Measurements from ENCODE around the gene KRTAP6-2. TPM values are rescaled to one million over a fixed set of nuclear protein-coding genes. Genes with fewer than 3 reads are reported as not detected.

KRTAP6-2 gene, protein sequence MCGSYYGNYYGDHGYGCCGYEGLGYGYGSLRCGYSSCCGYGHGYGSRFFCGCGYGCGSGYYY
- not detected for total RNA-seq

DNA sequence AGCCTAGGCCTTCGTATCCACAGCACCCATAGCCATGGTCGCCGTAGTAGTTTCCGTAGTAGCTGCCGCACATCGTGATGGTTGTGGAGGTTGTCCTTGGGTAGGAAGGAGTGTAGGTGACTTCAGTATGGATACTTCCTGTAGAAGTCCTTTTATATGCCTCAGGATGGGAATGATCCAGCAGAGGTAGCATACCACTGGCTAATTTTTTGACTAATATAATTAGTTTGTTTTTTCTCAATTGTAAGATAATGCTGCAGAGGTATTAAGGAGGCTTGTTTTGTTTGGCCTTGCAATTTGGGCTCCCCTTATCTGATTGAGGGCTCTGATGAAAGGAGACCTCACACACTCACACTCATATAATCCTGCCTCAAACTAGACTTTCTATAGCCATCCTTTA lies at the start of gene KRTAP6-2:
KRTAP6-2 (minus strand) TSS at position 101 of the 400 bp plus-strand sequence; CDS start at position 73, 28 bp downstream.
- CTCF ChIA-PET = no interaction called here
- POLR2A ChIA-PET = no interaction called here
- ATAC-seq (no peak), DNase-seq (no peak)
- Mint-ChIP-seq H3K27me3 (ENCODE audit: low read depth) (no peaks in the 10 kb centered on the region), H3K9me3 (ENCODE audit: insufficient read depth) (peaks cover 3% of the 10 kb centered on the region), H3K27ac (no peak within 1 kb of the TSS), H3K4me1 (ENCODE audit: low read depth) (no peaks in the 10 kb centered on the region), H3K36me3 (ENCODE audit: low read depth) (no peaks in the 10 kb centered on the region), H3K4me3 (no peak within 1 kb of the TSS)

DNA sequence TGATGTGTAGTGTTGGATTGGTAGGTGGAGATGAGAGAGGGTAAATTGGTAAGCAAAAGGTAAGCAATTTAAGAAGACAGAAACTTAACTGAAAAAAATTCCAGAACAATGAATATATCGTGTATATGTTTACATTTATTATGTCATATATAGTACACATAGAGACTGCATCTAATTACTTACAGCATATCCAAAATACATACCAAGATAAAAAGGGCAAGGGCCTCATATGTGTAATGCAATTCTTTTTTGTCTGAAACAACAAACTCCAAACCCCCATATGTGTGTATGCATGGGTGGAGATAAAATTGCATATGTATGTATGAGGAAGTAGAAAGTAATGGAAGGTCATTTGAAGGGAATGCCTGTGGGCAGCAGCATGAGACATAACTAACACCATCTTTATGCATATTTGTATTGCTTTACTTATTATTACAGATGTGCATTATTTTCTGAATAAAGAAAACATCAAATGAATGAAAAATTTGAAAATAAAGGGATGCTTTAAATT lies 48.3 kb upstream of the KRTAP6-2 start:
- no peak overlapping the region for H3K4me3 Mint-ChIP-seq
- H3K9me3 Mint-ChIP-seq (ENCODE audit: insufficient read depth) = no peaks in the 10 kb centered on the region
- H3K27ac Mint-ChIP-seq = no peak overlapping the region
- ATAC-seq (no peak), DNase-seq (no peak)
- H3K27me3 Mint-ChIP-seq (ENCODE audit: low read depth) = no peaks in the 10 kb centered on the region
- no peaks in the 10 kb centered on the region for H3K36me3 Mint-ChIP-seq (ENCODE audit: low read depth)
- POLR2A ChIA-PET = no interaction called here
- no peaks in the 10 kb centered on the region for H3K4me1 Mint-ChIP-seq (ENCODE audit: low read depth)
- CTCF ChIA-PET = no interaction called here

DNA sequence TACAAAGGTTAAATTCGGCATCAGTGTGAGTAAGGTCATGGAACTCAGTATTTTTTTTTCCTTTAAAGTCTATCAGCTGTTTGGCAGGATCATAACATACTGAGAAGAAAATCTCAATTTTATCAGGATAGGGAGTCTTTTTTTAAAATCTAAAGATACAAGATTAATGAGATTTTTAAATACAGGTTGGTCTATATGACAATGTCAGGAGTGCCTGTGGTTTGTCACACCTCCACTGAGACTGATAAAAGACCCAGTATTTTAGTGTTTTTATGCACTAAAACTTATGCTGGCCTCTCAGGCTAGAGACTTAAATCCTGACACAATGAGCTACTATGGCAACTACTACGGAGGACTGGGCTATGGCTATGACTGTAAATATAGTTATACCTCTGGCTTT lies 43.9 kb upstream of the KRTAP6-2 start, which contains the start of gene KRTAP20-3:
KRTAP20-3 (plus strand) TSS at position 301 of the 400 bp plus-strand sequence.
- no peak for DNase-seq
- Mint-ChIP-seq H3K36me3 (ENCODE audit: low read depth) (no peaks in the 10 kb centered on the region), H3K4me3 (no peak within 1 kb of the TSS), H3K4me1 (ENCODE audit: low read depth) (no peaks in the 10 kb centered on the region), H3K27me3 (ENCODE audit: low read depth) (no peaks in the 10 kb centered on the region), H3K9me3 (ENCODE audit: insufficient read depth) (no peaks in the 10 kb centered on the region), H3K27ac (no peak within 1 kb of the TSS)
- no peak for ATAC-seq
- ChIA-PET POLR2A (no interaction called here), CTCF (no interaction called here)

DNA sequence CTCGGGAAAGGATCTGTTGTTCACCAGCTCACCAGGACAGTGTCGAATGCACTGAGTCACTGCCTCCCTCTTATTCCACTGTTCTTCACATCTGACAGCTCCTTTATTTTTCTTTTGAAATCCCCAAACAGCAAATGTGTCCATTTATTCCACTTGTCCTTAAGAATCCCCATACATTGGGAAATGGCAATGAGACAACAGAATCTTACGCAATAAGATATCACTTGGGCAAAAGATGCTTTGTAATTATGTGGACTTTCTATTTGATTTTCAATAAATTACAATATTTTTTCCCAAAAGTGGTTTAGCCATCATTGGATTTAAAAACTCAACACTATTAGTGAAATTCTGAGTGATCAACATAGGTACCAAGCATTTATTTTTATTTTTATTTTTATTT lies 40.0 kb upstream of the KRTAP6-2 start:
- POLR2A ChIA-PET = no interaction called here
- no peaks in the 10 kb centered on the region for H3K27me3 Mint-ChIP-seq (ENCODE audit: low read depth)

DNA sequence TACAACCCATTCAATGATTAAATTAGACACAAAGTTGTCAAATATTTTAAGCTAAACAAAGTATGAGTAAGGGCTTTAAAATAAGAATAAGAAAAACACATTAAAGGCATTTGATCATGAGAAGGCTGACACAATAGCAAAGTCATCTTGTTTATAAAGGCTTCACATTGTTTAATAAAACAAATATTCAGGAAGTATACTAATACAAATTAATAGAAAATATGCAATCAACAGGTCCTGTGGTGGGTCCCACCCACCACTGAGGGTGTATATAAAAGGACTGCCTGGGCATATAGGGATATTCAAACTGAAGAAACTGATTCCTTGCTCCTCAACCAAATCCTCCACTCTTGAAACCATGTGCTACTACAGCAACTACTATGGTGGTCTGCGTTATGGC lies 36.2 kb upstream of the KRTAP6-2 start, which contains the start of gene KRTAP20-2:
KRTAP20-2 (plus strand) TSS at position 301 of the 400 bp plus-strand sequence; CDS start at position 359, 58 bp downstream.
- ATAC-seq (no peak), DNase-seq (no peak)
- Mint-ChIP-seq H3K27ac (no peak within 1 kb of the TSS), H3K27me3 (ENCODE audit: low read depth) (no peaks in the 10 kb centered on the region), H3K9me3 (ENCODE audit: insufficient read depth) (no peaks in the 10 kb centered on the region), H3K4me1 (ENCODE audit: low read depth) (no peaks in the 10 kb centered on the region), H3K36me3 (ENCODE audit: low read depth) (no peaks in the 10 kb centered on the region), H3K4me3 (no peak within 1 kb of the TSS)
- CTCF ChIA-PET = no interaction called here
- POLR2A ChIA-PET = no interaction called here

More for the DNA sequence above, 40.0 kb upstream of the KRTAP6-2 start:
- CTCF ChIA-PET = no interaction called here
- Mint-ChIP-seq H3K4me3 (no peak overlapping the region), H3K4me1 (ENCODE audit: low read depth) (no peaks in the 10 kb centered on the region), H3K9me3 (ENCODE audit: insufficient read depth) (no peaks in the 10 kb centered on the region), H3K36me3 (ENCODE audit: low read depth) (no peaks in the 10 kb centered on the region), H3K27ac (no peak overlapping the region)
- DNase-seq (no peak), ATAC-seq (no peak)

DNA sequence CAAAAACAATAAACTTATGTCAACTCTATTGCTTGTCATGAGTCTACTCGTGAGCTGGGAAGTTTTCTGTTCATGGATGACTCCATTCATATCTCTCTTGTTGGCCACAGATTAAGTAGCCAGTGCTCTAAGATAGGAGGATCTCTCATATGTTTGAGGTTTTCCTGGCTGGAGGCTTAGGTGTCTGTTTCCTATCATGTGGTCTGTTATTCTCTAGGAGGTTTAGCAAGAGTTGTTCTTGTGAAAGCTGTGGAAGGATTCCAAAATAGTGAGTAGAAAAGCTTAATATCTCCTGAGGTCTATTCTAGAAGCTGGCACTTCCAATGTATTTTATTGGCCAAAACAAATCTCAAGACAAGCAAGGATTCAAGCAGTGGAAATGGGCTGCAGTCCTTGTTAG lies 30.5 kb upstream of the KRTAP6-2 start:
- Mint-ChIP-seq H3K9me3 (ENCODE audit: insufficient read depth) (no peaks in the 10 kb centered on the region), H3K27me3 (ENCODE audit: low read depth) (no peaks in the 10 kb centered on the region), H3K27ac (no peak overlapping the region), H3K4me3 (no peak overlapping the region), H3K4me1 (ENCODE audit: low read depth) (no peaks in the 10 kb centered on the region), H3K36me3 (ENCODE audit: low read depth) (no peaks in the 10 kb centered on the region)
- ChIA-PET CTCF (no interaction called here), POLR2A (interaction anchor here (0.6 to 0.7 kb wide), 2 partner anchors 79 to 246 kb away, joined by 3 read pairs; no protein-coding TSS in a partner anchor)
- ATAC-seq (no peak), DNase-seq (no peak)

DNA sequence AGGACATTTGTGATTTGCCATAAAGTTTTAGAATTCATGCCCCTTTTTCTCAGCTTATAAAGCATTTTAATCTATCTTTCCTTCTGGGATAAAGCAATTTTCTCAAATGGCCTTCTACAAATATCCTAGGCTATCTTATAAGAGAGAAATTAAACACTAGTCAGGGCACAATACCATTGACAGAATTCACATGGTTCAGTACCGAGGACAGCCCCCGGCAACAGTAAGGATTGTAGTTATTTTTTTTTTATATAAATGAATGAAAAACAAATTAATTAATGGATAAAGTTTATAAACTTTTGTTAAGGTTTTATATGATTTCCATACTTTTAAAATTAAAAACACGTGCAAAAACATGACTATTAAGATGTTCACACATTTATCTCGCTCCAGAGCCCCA lies 29.4 kb upstream of the KRTAP6-2 start:
- no peak for ATAC-seq
- Mint-ChIP-seq H3K9me3 (ENCODE audit: insufficient read depth) (no peaks in the 10 kb centered on the region), H3K27me3 (ENCODE audit: low read depth) (no peaks in the 10 kb centered on the region), H3K4me1 (ENCODE audit: low read depth) (no peaks in the 10 kb centered on the region), H3K36me3 (ENCODE audit: low read depth) (no peaks in the 10 kb centered on the region), H3K4me3 (no peak overlapping the region), H3K27ac (no peak overlapping the region)
- ChIA-PET POLR2A (no interaction called here), CTCF (no interaction called here)
- no peak for DNase-seq

DNA sequence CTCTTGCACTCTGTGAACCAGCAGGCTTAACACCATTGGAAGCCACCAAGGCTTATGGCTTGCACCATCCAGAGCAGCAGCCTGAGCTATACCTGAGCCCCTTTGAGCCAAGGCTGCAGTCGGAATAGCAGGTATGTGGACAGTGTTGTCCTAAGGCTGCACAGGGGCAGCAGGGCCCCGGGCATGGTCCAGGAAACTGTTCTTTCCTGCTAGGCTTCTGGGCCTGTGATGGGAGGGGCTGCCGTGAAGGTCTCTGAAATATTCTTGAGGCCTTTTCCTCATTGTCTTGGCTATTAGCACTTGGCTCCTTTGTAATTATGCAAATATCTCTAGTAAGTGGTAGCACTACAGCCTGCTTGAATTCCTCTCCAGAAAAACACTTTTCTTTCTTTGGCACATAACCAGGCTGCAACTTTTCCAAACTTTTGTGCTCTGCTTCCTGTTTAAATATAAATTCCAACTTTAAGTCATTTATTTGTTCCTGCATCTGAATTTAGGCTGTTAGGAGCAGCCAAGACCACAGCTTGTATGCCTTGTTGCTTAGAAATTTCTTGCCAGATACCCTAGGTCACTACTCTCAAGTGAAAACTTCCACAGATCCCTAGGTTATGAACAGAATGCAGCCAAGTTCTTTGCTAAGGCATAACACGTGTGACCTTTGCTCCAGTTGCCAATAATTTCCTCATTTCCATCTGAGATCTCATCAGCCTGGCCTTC lies 26.9 kb upstream of the KRTAP6-2 start:
- ATAC-seq = no peak
- H3K27ac Mint-ChIP-seq = no peak overlapping the region
- no peaks in the 10 kb centered on the region for H3K9me3 Mint-ChIP-seq (ENCODE audit: insufficient read depth)
- no peaks in the 10 kb centered on the region for H3K27me3 Mint-ChIP-seq (ENCODE audit: low read depth)
- no peak overlapping the region for H3K4me3 Mint-ChIP-seq
- ChIA-PET CTCF (no interaction called here), POLR2A (no interaction called here)
- no peaks in the 10 kb centered on the region for H3K36me3 Mint-ChIP-seq (ENCODE audit: low read depth)
- no peak for DNase-seq
- no peaks in the 10 kb centered on the region for H3K4me1 Mint-ChIP-seq (ENCODE audit: low read depth)

DNA sequence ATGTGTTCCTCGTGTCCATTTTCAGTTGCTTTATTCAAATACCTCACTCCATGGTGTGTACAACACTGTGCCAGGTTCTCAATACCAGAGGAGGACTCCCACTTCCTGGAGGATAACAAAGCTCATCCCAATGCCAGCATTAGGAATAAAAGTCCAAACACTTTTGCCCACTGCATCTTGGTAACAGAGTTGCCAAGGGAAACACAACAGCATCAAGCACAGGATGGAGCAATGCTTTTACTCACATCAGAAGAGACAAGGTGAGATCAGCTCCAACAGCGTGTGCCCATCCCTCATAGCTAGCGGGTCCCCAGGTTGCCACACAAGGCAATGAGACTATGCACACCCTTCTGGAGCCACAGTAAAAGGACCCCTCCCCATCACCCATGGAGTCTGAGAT lies 24.7 kb upstream of the KRTAP6-2 start:
- DNase-seq (no peak), ATAC-seq (no peak)
- H3K36me3 Mint-ChIP-seq (ENCODE audit: low read depth) = no peaks in the 10 kb centered on the region
- H3K9me3 Mint-ChIP-seq (ENCODE audit: insufficient read depth) = no peaks in the 10 kb centered on the region
- no peak overlapping the region for H3K27ac Mint-ChIP-seq
- ChIA-PET POLR2A (no interaction called here), CTCF (no interaction called here)
- H3K4me1 Mint-ChIP-seq (ENCODE audit: low read depth) = no peaks in the 10 kb centered on the region
- no peak overlapping the region for H3K4me3 Mint-ChIP-seq
- no peaks in the 10 kb centered on the region for H3K27me3 Mint-ChIP-seq (ENCODE audit: low read depth)

DNA sequence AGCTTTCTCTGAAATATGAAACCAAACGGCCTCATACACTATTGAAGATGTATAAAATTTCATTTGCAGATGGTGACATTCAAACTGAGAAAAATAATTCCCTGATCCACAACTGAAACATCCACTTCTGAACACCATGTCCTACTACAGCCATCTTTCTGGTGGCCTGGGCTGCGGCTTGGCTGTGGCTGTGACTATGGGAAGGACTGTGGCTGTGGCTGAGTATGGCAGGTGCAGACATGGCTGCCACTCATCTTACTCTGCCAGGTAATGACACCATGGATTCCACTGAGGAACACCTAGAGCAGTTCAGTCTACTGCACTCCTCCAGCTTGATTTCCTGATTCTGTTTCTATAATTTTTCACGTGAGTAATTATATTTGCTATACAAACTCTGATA lies 21.8 kb upstream of the KRTAP6-2 start, which contains the start of gene KRTAP20-4:
KRTAP20-4 (plus strand) TSS at position 106 of the 400 bp plus-strand sequence.
- Mint-ChIP-seq H3K27ac (no peak within 1 kb of the TSS), H3K4me3 (no peak within 1 kb of the TSS), H3K4me1 (ENCODE audit: low read depth) (no peaks in the 10 kb centered on the region), H3K27me3 (ENCODE audit: low read depth) (no peaks in the 10 kb centered on the region), H3K36me3 (ENCODE audit: low read depth) (no peaks in the 10 kb centered on the region), H3K9me3 (ENCODE audit: insufficient read depth) (no peaks in the 10 kb centered on the region)
- ATAC-seq = no peak
- ChIA-PET CTCF (no interaction called here), POLR2A (no interaction called here)
- no peak for DNase-seq

DNA sequence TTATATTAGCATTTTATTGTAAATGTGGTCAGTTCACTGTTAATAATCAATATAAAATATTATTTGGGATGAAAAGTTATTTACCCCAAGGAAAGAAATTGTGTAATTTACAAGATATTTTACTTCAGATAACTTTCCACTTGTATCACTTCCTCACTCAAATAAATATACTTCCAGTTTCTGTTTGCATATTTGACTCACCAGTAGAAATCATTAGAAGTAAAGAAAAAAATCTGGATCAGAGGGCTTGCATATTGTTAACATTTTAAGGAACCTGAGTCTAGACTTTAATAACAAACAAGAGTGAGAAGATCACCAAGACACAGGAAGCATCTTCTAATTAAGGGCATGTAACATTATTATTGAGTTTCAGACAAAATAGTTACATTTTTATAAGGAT lies 21.4 kb upstream of the KRTAP6-2 start:
- Mint-ChIP-seq H3K4me1 (ENCODE audit: low read depth) (no peaks in the 10 kb centered on the region), H3K4me3 (no peak overlapping the region), H3K36me3 (ENCODE audit: low read depth) (no peaks in the 10 kb centered on the region), H3K27ac (no peak overlapping the region), H3K9me3 (ENCODE audit: insufficient read depth) (no peaks in the 10 kb centered on the region), H3K27me3 (ENCODE audit: low read depth) (no peaks in the 10 kb centered on the region)
- POLR2A ChIA-PET = no interaction called here
- DNase-seq = no peak
- CTCF ChIA-PET = no interaction called here
- ATAC-seq = no peak

DNA sequence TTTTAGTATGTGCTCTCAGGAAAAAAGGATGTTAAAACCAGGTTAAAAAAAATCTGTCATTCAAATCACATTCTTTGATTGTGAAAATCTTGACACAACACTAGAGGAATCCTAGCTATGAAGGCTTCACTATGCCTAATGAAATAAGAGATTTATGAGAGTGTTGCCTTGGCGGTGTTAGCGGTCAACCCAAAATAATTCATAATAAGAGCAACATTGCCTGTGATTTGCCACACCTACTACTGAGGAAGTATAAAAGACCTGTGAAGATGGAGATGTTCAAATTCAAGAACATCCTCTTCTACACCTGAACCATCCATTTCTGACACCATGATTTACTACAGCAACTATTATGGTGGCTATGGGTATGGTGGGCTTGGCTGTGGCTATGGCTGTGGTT lies 17.4 kb upstream of the KRTAP6-2 start, which contains the start of gene KRTAP20-1:
KRTAP20-1 (plus strand) TSS at position 301 of the 400 bp plus-strand sequence; CDS start at position 331, 30 bp downstream.
- Mint-ChIP-seq H3K4me1 (ENCODE audit: low read depth) (no peaks in the 10 kb centered on the region), H3K4me3 (no peak within 1 kb of the TSS), H3K36me3 (ENCODE audit: low read depth) (no peaks in the 10 kb centered on the region), H3K27ac (no peak within 1 kb of the TSS), H3K27me3 (ENCODE audit: low read depth) (no peaks in the 10 kb centered on the region), H3K9me3 (ENCODE audit: insufficient read depth) (no peaks in the 10 kb centered on the region)
- ChIA-PET POLR2A (no interaction called here), CTCF (no interaction called here)
- no peak for ATAC-seq
- no peak for DNase-seq
